Hepatocyte (in vitro differentiated cells): ENCODE results near the gene LSAMP.

Experiments used
- CTCF ChIP-seq: fragments of 200-600 bp; sonication (generic); IDR thresholded peaks from 2 replicates; pipeline ENCODE4 v1.5.1; 2016; ENCODE audit warnings: antibody characterized with exemption, mild to moderate bottlenecking; ENCODE audit not compliant: poor library complexity
- EZH2 ChIP-seq: fragments of 200-600 bp; sonication (generic); IDR thresholded peaks from 2 replicates; pipeline ENCODE4 v1.6.1; 2016; ENCODE audit warnings: antibody characterized with exemption, mild to moderate bottlenecking, borderline replicate concordance

DNA sequence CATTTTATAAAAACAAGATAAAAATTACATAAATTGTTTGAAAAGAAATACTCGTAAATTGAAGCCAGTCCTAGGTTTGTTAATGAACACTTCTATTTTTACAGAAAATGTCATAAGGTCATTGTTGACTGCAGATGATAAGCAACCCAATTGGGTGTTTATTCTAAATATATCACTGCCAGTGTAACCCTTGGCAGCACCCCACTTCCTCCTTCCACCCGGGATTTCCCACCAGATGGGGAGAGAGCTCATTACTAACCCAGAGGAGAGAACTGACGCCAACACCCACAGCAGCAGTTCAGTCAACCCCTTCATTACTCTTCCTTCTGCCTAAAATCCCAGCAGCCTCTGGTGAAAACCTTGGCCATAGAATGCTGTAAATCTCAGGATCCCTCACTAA lies 514.4 kb downstream of the LSAMP start:
- no peak for TF ChIP-seq CTCF
- no peak for TF ChIP-seq EZH2
